HepG2 (cell line): ENCODE data around the gene GPR55. TPM values are rescaled to one million over a fixed set of nuclear protein-coding genes. Genes with fewer than 3 reads are reported as not detected.
A peak's percentile ranks its signal among the peaks of the same experiment; 100 is the strongest.

Experiments used
- ATF2 ChIP-seq: sonication (generic); formaldehyde crosslinking; IDR thresholded peaks from 2 replicates; pipeline ENCODE4 v1.4.0; 2020; ENCODE audit warnings: missing genetic modification reagents
- ATF4 ChIP-seq, 2 experiments: fragments of 450-650 bp in 1 of 2; sonication (generic) in 1 of 2; formaldehyde crosslinking; IDR thresholded peaks; 2 replicates each; pipeline versions ENCODE4 v1.5.0 to v1.8.0; 2020 to 2022; ENCODE audit warnings: mild to moderate bottlenecking in 1 of 2, missing genetic modification reagents in 1 of 2
- CAMTA2 ChIP-seq: sonication (generic); formaldehyde crosslinking; IDR thresholded peaks from 2 replicates; pipeline ENCODE4 v1.4.0; 2020; ENCODE audit warnings: mild to moderate bottlenecking, missing genetic modification reagents, borderline replicate concordance
- EEA1 ChIP-seq: sonication (generic); formaldehyde crosslinking; IDR thresholded peaks from 2 replicates; pipeline ENCODE4 v1.5.1; 2020; ENCODE audit warnings: mild to moderate bottlenecking, missing genetic modification reagents, borderline replicate concordance
- ELF3 ChIP-seq: IDR thresholded peaks from 2 replicates; pipeline ENCODE4 v1.6.1; 2016; ENCODE audit warnings: missing genetic modification reagents, missing compliant biosample characterization
- FOXC1 ChIP-seq: sonication (generic); formaldehyde crosslinking; IDR thresholded peaks from 2 replicates; pipeline ENCODE4 v1.8.0; 2022; ENCODE audit warnings: mild to moderate bottlenecking, missing genetic modification reagents, borderline replicate concordance
- FOXM1 ChIP-seq: sonication (generic); formaldehyde crosslinking; IDR thresholded peaks from 2 replicates; pipeline ENCODE4 v1.5.0; 2020; ENCODE audit warnings: missing genetic modification reagents
- FOXO4 ChIP-seq: sonication (generic); formaldehyde crosslinking; conservative IDR thresholded peaks from 2 replicates; pipeline ENCODE4 v1.8.1; 2023; ENCODE audit warnings: missing genetic modification reagents
- GMEB2 ChIP-seq: IDR thresholded peaks from 2 replicates; pipeline ENCODE4 v1.6.1; 2016; ENCODE audit warnings: missing biosample characterization, missing genetic modification reagents, low read depth
- LCORL ChIP-seq, 2 experiments: fragments of 450-650 bp in 1 of 2; sonication (generic) in 1 of 2; formaldehyde crosslinking in 1 of 2; IDR thresholded peaks; 2 replicates each; pipeline versions ENCODE4 v1.5.0 to v1.6.1; 2017 to 2020; ENCODE audit warnings: antibody characterized with exemption in 1 of 2, missing genetic modification reagents in 1 of 2
- MTA1 ChIP-seq: sonication (generic); formaldehyde crosslinking; IDR thresholded peaks from 2 replicates; pipeline ENCODE4 v1.4.0; 2020; ENCODE audit warnings: missing genetic modification reagents, mild to moderate bottlenecking, borderline replicate concordance
- NFKBIZ ChIP-seq: IDR thresholded peaks from 2 replicates; pipeline ENCODE4 v1.6.1; 2018; ENCODE audit warnings: missing genetic modification reagents, missing compliant biosample characterization
- PHF5A ChIP-seq: IDR thresholded peaks from one replicate; pipeline ENCODE4 v1.6.1; 2018; ENCODE audit warnings: low read depth, missing genetic modification reagents; ENCODE audit not compliant: unreplicated experiment
- POGZ ChIP-seq: sonication (generic); formaldehyde crosslinking; IDR thresholded peaks from 2 replicates; pipeline ENCODE4 v1.4.0; 2020; ENCODE audit warnings: mild to moderate bottlenecking, missing genetic modification reagents
- POLR2G ChIP-seq: fragments of 200-400 bp; formaldehyde crosslinking; IDR thresholded peaks from 2 replicates; pipeline ENCODE4 v1.6.1; 2018; ENCODE audit warnings: mild to moderate bottlenecking, low read depth, low read length, moderate library complexity
- RAD51 ChIP-seq: fragments of 450-650 bp; IDR thresholded peaks from 2 replicates; pipeline ENCODE4 v1.6.1; 2016; ENCODE audit warnings: borderline replicate concordance
- SAFB2 ChIP-seq: sonication (generic); formaldehyde crosslinking; IDR thresholded peaks from 2 replicates; pipeline ENCODE4 v1.5.1; 2020; ENCODE audit warnings: missing genetic modification reagents, low read depth, mild to moderate bottlenecking, borderline replicate concordance
- SMARCC2 ChIP-seq: fragments of 450-650 bp; IDR thresholded peaks from 2 replicates; pipeline ENCODE4 v1.6.1; 2017; ENCODE audit warnings: antibody characterized with exemption, mild to moderate bottlenecking
- SP5 ChIP-seq: IDR thresholded peaks from 2 replicates; pipeline ENCODE4 v1.6.1; 2016; ENCODE audit warnings: low read depth, borderline replicate concordance
- TCF7L2 ChIP-seq: IDR thresholded peaks from 2 replicates; pipeline ENCODE4 v1.6.1; 2011; ENCODE audit warnings: mild to moderate bottlenecking, low read depth, low read length, moderate library complexity
- TOPORS ChIP-seq: sonication (generic); formaldehyde crosslinking; IDR thresholded peaks from 2 replicates; pipeline ENCODE4 v1.8.0; 2023; ENCODE audit warnings: mild to moderate bottlenecking, missing genetic modification reagents
- ZFP36L2 ChIP-seq: sonication (generic); formaldehyde crosslinking; IDR thresholded peaks from 2 replicates; pipeline ENCODE4 v1.4.0; 2020; ENCODE audit warnings: missing genetic modification reagents
- ZNF777 ChIP-seq: sonication (generic); formaldehyde crosslinking; IDR thresholded peaks from 2 replicates; pipeline ENCODE4 v1.4.0; 2020; ENCODE audit warnings: missing genetic modification reagents
- ZNF781 ChIP-seq: sonication (generic); formaldehyde crosslinking; IDR thresholded peaks from 2 replicates; pipeline ENCODE4 v1.5.1; 2020; ENCODE audit warnings: borderline replicate concordance, mild to moderate bottlenecking, missing genetic modification reagents; ENCODE audit errors: not compliant biosample characterization
- ZNF883 ChIP-seq: sonication (generic); formaldehyde crosslinking; IDR thresholded peaks from 2 replicates; pipeline ENCODE4 v1.5.1; 2020; ENCODE audit warnings: mild to moderate bottlenecking, missing genetic modification reagents; ENCODE audit errors: not compliant biosample characterization
- polyA plus RNA-seq, 8 experiments: library from polyadenylated mRNA; depleted of rRNA in 3 of 8; stranded (reverse) in 7 of 8; unstranded in 1 of 8; fragments of >200 nt; fragmentation: Illumina TruSeq in 4 of 8; extraction: Trizol in 4 of 8; gene quantifications; 2 replicates each; pipeline versions ENCODE4 v1.2.1 to v1.2.3, GENCODE V29; 2011 to 2016; ENCODE audit warnings: low read depth in 4 of 8, missing spikeins in 1 of 8, mixed read lengths in 1 of 8; ENCODE audit not compliant: insufficient read depth in 1 of 8
- total RNA-seq, 5 experiments: library from RNA; depleted of rRNA; stranded (reverse); fragments of >200 nt; fragmentation: Illumina TruSeq; extraction: Trizol; gene quantifications; 2 replicates each; pipeline ENCODE4 v1.2.3, GENCODE V29; 2016; ENCODE audit warnings: low read depth in 1 of 5

The GPR55 gene
- total and polyA plus RNA-seq, 2 of the 13 experiments (the other 11 are each of a cell fraction or from before 2014, with no cell fraction given), result not detected

GRCh38 chr2:230968921-230969658 is 44.0 kb upstream of the GPR55 start (continued):
- TF ChIP-seq GMEB2 (no peak), FOXM1 (CRISPR knock-in tag) (no peak), TCF7L2 (no peak), SP5 (no peak), MTA1 (CRISPR knock-in tag) (0 out of 2 replicates have a peak, but pooled peaks have one; percentile 33), LCORL (IDR thresholded peaks at IDR 0.05) (no peak), LCORL (CRISPR knock-in tag; IDR thresholded peaks at IDR 0.05) (peak; percentile 45; the same call in 1 of the 2 replicates), FOXC1 (CRISPR knock-in tag) (0 out of 2 replicates have a peak, but pooled peaks have one; percentile 27), EEA1 (CRISPR knock-in tag) (no peak), ATF4 (CRISPR knock-in tag; IDR thresholded peaks at IDR 0.05) (no peak; a peak in 1 of 4 replicates), NFKBIZ (no peak), FOXO4 (CRISPR knock-in tag) (0 out of 2 replicates have a peak, but pooled peaks have one; percentile 70), POGZ (CRISPR knock-in tag) (peak; percentile 44; the same call in 1 of the 2 replicates), TOPORS (CRISPR knock-in tag) (no peak), ZNF883 (CRISPR knock-in tag) (peak; percentile 58), POLR2G (0 out of 2 replicates have a peak, but pooled peaks have one; percentile 27), ZFP36L2 (CRISPR knock-in tag) (no peak), RAD51 (no peak), ATF2 (CRISPR knock-in tag) (no peak), ZNF777 (no peak), ELF3 (CRISPR knock-in tag) (0 out of 2 replicates have a peak, but pooled peaks have one; percentile 34), ZNF781 (CRISPR knock-in tag) (no peak), PHF5A (CRISPR knock-in tag) (no peak), CAMTA2 (CRISPR knock-in tag) (no peak), SMARCC2 (no peak), SAFB2 (CRISPR knock-in tag) (no peak)
